SKM-1 (cell line): ENCODE data around the gene SDK1.

Experiments
- DNase-seq: peaks from one replicate; lab custom pipeline; 2025; ENCODE audit not compliant: unreplicated experiment; lab: John Stamatoyannopoulos, UW

Gene SDK1

GRCh38 chr7:3289996-3290395 is 11.1 kb upstream of the SDK1 start:
- no peak for DNase-seq

GRCh38 chr7:3292694-3293093 is 8.4 kb upstream of the SDK1 start:
- no peak for DNase-seq

DNA sequence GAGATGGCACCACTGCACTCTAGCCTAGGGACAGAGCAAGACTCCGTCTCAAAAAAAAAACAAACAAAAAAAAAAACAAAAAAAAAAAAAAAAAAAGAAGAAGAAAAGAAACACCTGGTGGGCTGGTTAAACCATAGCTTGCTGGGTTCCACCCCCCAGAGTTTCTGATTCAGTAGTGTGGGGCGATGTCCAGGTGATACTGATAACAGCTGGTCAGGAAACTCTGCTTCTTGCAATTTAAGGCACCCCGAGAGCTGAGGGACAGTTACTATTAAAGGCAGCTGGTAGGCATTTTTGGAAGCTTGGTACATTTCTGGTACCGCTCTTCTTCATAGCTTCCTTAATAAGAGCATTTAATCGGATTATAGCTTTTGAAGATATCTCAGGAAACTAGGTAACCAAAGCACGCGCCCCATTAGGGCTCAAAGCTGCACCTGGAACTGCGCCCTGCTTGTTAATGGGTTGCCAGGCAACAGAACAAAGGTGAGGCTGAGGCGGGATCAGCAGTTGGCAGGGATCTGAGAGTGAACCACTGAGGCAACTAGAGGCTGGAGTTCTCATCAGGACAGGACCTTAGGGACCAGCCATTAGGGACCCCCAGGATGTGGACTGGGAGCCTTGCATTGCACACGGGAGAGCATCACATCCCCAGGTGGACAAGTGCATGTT is 6.5 kb upstream of the SDK1 start:
- DNase-seq = no peak

DNA sequence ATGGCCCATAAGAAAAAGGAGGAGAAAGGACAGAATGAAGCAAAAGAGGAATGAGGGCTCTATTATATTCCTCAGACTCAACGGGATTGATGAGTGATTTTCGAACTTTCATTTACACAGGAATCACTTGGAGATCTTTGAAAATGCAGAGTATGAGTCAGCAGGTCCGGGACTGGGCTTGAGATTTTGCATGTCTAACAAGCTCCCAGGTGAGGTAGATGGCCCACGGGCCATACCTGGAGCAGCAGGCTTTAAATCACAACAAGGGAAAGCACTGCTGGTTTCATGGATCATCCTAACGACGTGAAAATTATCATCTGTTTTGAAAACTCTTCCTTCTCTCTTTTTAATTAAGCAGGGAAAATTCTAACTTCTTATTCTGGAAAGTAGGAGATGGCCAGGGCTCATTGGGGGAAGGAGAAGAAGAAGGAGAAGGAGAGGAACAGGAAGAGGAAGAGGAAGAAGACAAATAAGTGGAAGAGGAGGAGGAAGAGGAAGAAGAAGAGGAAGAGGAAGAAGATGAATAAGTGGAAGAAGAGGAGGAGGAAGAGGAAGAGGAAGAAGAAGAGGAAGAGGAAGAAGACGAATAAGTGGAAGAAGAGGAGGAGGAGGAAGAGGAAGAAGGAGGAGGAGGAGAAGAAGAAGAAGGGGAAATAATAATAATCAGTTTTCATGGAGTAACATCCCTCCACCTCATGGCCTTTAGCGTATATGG is 3.8 kb upstream of the SDK1 start:
- DNase-seq = no peak

- DNase-seq = no peak
Observed at GRCh38 chr7:3300221-3300650, 816 bp upstream of the SDK1 start.

DNA sequence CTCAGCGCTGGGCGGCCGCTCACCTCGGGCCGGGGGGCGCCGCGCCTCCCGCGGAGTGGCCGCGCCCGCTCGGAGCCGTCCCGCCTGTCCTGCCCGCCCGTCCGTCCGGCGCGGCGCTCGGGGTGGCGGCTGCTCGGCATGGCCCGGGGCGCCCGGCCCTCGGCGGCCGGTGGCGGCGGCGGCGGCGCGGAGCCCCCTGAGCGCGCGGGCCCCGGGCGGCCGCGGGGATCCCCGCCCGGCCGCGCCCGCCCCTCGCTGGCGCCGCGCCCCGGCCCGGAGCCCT is 338 bp downstream of the SDK1 start:
- DNase-seq = no peak

GRCh38 chr7:3301831-3302618 is 973 bp downstream of the SDK1 start:
- peak; percentile 39 for DNase-seq

GRCh38 chr7:3302681-3303320 is 1.7 kb downstream of the SDK1 start:
- DNase-seq = no peak

DNA sequence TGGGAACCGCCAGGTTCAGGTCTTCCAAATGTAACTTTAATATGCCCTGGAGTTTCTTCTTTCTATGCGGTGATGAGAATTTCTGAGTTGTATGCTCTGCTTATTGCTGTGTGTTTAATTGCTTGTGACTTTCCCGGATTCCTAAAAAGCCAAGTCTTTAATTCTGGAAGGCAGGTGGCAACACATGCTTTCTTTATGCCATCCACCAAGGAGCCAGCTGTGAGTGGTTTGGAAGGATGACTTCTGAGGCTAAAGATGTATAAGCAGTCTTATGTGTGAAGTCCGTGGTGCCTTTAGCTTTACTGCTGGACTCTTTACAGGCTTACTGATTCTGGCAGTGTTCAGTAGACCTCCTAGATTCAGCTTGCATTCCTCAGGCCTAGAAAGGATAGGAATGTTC is 3.1 kb downstream of the SDK1 start:
- no peak for DNase-seq

DNA sequence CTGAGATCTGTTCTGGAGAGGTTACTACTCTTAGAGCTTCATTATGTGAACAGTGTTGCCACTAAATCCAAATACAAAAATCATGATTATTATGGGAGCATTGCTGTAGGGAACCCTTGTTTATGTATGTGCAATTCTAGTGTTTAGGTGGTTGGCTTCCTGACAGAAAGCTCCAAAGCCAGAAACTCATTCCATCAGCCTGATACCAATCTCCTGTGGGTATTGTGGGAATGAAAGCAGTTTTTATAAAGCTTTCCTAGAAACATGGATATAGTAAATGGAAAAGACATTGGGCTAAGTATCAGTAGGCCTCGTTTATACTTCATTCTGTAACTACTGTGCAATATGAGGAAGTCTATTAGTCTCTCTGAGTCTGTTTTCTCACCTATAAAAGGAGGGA is 6.4 kb downstream of the SDK1 start:
- no peak for DNase-seq

DNA sequence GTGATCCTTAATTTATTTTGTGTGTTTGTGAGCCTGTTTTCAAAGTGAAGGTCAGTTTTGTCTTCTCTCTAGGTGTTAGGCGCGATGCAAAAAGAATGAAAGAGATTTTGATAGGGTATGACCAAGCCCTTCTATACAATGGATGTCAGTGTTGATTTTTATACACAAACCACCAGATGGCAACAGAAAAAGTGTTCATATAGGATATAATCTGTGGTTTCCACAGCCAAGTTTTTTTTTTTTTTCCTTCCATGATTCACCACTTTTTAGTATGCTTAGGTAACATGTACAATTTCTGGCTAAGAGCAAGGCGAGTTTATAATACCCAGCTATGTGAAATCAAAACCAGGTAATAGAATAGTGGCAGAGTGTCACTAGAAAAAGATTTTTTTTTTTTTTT is 8.1 kb downstream of the SDK1 start:
- no peak for DNase-seq

DNA sequence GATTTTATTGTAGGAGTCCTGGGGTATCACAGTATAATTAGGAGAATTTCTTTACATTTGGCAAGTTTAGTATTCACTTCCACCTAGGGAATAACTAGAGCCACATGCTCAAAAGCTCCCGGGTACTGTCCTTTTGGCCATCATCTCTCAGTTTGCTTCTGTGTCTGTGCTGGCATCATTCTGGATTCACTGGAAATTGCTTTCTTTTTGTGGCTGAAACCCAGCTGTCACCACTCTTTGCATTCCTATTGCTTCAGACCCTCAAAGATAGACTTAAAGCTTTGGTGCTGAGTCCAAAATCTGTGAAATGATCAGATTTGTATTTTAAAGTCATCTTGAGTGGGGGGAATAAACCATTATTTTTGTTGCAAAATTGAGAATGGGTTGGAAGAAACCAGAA is 8.9 kb downstream of the SDK1 start:
- DNase-seq = no peak

GRCh38 chr7:3310884-3311283 is 9.8 kb downstream of the SDK1 start:
- DNase-seq = no peak

DNA sequence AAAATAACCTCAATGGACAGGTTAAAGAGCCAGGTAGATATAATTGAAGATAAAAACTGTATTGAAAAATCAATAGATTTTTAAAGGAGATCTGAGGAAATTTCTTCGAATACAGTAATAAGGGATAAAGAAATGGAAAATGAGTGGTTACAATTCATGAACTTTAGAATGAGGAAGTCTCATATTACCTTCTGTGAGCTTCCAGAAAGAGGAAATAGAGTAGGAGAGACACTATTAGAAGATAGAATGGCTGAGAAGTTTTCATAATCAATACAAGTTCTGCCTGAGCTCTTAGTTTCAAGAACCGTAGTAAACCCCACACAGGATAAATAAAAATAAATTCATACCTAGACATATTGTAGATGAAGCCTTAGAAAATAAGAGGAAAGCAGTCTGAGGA is 11.5 kb downstream of the SDK1 start:
- DNase-seq = peak; percentile 17

GRCh38 chr7:3318874-3319273 is 17.8 kb downstream of the SDK1 start:
- no peak for DNase-seq

GRCh38 chr7:3321206-3321605 is 20.2 kb downstream of the SDK1 start:
- no peak for DNase-seq

DNA sequence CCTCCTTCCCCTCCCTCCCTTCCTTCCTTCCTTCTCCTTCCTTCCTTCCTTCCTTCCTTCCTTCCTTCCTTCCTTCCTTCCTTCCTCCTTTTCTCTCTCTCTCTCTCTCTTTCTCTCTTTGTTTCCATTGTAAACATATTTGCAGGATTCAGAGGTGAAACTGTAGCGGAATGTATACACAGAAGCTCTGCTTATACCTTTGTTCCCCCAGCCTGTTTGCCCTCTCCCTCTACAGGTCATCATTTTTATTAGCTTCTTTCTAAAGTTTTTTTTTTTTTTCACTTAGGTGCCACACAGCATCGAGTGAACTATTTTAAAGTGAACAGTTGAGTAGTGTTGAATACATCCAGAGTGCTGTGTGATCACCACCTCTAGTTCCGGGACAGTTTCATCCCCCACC is 20.7 kb downstream of the SDK1 start:
- no peak for DNase-seq

DNA sequence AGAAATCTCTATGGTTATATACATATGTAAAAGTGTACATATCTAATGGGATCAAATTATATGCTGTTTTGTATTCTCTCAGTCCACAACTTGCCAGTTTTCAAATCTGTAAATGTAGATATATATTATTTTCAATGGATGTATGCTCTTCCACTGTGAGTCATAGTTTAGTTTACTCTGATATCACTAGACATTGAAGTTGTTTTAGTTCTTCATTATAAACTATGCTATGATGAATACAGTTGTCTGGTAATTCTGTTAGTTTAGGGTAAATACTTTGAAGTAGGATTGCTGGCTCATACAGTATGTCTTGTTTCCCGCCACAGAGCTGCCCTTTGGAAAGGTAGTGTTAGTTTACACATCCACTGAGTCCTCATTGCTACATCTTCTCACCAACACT is 25.2 kb downstream of the SDK1 start:
- no peak for DNase-seq

GRCh38 chr7:3327099-3327498 is 26.0 kb downstream of the SDK1 start:
- no peak for DNase-seq

DNA sequence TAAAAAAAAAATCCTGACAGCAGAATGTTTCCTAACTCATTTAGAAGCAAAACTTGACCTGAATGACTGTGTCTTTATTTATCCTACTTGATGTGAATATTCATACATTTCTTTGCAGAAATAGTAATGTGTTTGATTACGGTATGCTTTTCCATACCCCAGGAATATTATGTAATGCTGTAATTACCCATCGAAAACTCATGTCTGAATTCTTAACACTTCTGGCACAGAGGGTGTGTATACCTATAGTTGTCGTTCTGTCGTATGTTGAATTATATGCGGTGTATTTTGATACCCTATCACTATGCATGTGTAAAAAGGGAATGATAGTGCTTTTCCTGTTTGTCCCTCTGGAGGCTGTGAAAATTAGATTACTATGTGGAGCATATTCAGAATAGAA is 26.6 kb downstream of the SDK1 start:
- DNase-seq = no peak

- no peak for DNase-seq
Observed at GRCh38 chr7:3332308-3332707, 31.3 kb downstream of the SDK1 start.

DNA sequence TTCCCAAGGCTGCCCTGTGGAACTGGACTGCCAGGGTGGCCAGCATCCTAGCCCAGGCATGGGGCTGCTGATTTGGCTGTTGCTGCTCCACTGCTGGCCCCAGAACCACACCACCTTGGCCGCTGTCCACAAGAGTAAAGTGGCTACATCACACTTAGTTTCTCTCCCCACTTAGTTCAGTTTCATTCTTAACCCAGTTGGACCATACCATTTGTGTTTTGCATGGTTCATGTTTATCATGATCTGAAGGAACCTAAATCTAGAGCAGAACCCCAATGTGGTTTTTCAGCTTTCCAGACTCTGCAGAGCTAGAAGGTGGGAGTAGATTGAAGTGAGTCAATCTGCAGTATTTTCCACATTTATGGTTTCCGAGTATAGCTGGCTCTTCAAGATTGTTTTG is 32.8 kb downstream of the SDK1 start:
- DNase-seq = no peak
